GM10266 (cell line): ENCODE data around the gene EIF4EBP2.
A peak's percentile ranks its signal among the peaks of the same experiment; 100 is the strongest.

Experiments
- DNase-seq: peaks from one replicate; pipeline ENCODE4 v3.0.0; 2012; ENCODE audit errors: extremely low spot score
- CTCF ChIP-seq: IDR thresholded peaks from 2 replicates; pipeline ENCODE4 v1.5.1; 2012; ENCODE audit warnings: mild to moderate bottlenecking, low read depth; ENCODE audit not compliant: control insufficient read depth, insufficient read depth; ENCODE audit errors: missing control alignments

The EIF4EBP2 gene

GRCh38 chr10:70457759-70458305 lies 53.9 kb downstream of the EIF4EBP2 start:
- no peak for TF ChIP-seq CTCF
- no peak for DNase-seq

- no peak for DNase-seq
- no peak for TF ChIP-seq CTCF
Observed at GRCh38 chr10:70458329-70459060, 54.5 kb downstream of the EIF4EBP2 start.

GRCh38 chr10:70459061-70459773 lies 55.3 kb downstream of the EIF4EBP2 start:
- TF ChIP-seq CTCF, result no peak
- no peak for DNase-seq

- TF ChIP-seq CTCF, result no peak
- no peak for DNase-seq
Observed at GRCh38 chr10:70459774-70460490, 56.0 kb downstream of the EIF4EBP2 start.

GRCh38 chr10:70461397-70462348 lies 57.7 kb downstream of the EIF4EBP2 start:
- peak; percentile 85 for DNase-seq
- TF ChIP-seq CTCF, result peak; percentile 89

GRCh38 chr10:70462349-70462984 lies 58.5 kb downstream of the EIF4EBP2 start:
- no peak for DNase-seq
- no peak for TF ChIP-seq CTCF
